BE2C (cell line): Measurements from ENCODE around the gene NXF1.

Experiments
- DNase-seq: peaks from one replicate; pipeline ENCODE4 v3.0.0-alpha.2; 2020
- H3K27me3 ChIP-seq: fragments of 250-450 bp; sonication (Bioruptor Pico); 2 replicates; pipeline ENCODE4 v1.5.1; 2020; ENCODE audit warnings: mild to moderate bottlenecking
- H3K36me3 ChIP-seq: fragments of 250-450 bp; sonication (Bioruptor Pico); 2 replicates; pipeline ENCODE4 v1.5.1; 2020; ENCODE audit warnings: mild to moderate bottlenecking
- H3K4me1 ChIP-seq: fragments of 250-450 bp; sonication (Bioruptor Pico); 2 replicates; pipeline ENCODE4 v1.5.1; 2020
- H3K4me3 ChIP-seq: 2 replicates; pipeline ENCODE4 v1.5.1; 2011; ENCODE audit warnings: low read depth, low read length
- H3K9me3 ChIP-seq: fragments of 250-450 bp; sonication (Bioruptor Pico); 2 replicates; pipeline ENCODE4 v1.5.1; 2020
- TF ChIP-seq, protein P1 (sequence below): IDR thresholded peaks from 2 replicates; pipeline ENCODE4 v1.5.1; 2012; ENCODE audit warnings: mild to moderate bottlenecking, low read depth, low read length

The NXF1 gene

DNA sequence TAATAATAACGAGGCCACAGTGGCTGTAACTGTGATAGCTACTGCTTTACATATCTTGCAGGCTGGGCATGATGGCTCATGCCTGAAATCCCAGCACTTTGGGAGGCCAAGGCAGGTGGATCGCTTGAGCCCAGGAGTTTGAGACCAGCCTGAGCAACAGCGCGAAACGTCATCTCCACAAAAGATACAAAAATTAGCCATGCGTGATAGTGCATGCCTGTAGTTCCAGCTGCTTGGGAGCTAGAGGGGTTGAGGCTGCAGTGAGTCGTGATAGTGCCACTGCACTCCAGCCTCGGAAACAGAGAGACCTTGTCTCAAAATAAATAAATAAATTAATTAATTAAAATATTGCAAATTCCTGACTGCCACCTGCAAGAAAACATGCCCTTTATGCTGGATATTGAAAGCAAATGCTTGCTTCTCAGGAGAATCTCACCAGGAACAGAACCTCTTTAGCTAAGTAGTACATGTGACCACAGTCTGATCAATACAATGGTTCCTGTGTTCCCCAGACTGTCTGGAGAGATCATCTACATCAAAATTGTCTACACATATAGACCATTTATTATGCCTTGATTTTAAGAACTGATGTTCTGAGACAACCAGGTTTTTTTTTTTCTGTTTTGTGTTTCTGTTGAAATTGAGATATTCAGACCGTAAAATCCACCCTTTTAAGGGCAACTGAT lies 57.6 kb downstream of the NXF1 start:
- DNase-seq, result no peak

More for the DNA sequence above, 57.6 kb downstream of the NXF1 start:
- TF ChIP-seq, protein P1, sequence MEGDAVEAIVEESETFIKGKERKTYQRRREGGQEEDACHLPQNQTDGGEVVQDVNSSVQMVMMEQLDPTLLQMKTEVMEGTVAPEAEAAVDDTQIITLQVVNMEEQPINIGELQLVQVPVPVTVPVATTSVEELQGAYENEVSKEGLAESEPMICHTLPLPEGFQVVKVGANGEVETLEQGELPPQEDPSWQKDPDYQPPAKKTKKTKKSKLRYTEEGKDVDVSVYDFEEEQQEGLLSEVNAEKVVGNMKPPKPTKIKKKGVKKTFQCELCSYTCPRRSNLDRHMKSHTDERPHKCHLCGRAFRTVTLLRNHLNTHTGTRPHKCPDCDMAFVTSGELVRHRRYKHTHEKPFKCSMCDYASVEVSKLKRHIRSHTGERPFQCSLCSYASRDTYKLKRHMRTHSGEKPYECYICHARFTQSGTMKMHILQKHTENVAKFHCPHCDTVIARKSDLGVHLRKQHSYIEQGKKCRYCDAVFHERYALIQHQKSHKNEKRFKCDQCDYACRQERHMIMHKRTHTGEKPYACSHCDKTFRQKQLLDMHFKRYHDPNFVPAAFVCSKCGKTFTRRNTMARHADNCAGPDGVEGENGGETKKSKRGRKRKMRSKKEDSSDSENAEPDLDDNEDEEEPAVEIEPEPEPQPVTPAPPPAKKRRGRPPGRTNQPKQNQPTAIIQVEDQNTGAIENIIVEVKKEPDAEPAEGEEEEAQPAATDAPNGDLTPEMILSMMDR, result no peak
- Histone ChIP-seq H3K27me3 (no peaks in the 10 kb centered on the region), H3K4me3 (no peak overlapping the region), H3K4me1 (no peaks in the 10 kb centered on the region), H3K36me3 (no peaks in the 10 kb centered on the region), H3K9me3 (no peaks in the 10 kb centered on the region)
